HG03025 (cell line): ENCODE measurements around the gene ZNF771.

Source experiments
- ATAC-seq: cut with Tn5 transposase; IDR thresholded peaks from one replicate; pipeline ENCODE4 v1.9.1; 2021; ENCODE audit warnings: mild to moderate bottlenecking, moderate library complexity; ENCODE audit not compliant: unreplicated experiment, low FRiP score

The ZNF771 gene

GRCh38 chr16:30407102-30407803, at the start of gene ZNF771:
TSS of gene ZNF771 (plus strand) at chr16:30407606. CDS start at chr16:30408054, 448 bp downstream.
- peak; percentile 70 for ATAC-seq

DNA sequence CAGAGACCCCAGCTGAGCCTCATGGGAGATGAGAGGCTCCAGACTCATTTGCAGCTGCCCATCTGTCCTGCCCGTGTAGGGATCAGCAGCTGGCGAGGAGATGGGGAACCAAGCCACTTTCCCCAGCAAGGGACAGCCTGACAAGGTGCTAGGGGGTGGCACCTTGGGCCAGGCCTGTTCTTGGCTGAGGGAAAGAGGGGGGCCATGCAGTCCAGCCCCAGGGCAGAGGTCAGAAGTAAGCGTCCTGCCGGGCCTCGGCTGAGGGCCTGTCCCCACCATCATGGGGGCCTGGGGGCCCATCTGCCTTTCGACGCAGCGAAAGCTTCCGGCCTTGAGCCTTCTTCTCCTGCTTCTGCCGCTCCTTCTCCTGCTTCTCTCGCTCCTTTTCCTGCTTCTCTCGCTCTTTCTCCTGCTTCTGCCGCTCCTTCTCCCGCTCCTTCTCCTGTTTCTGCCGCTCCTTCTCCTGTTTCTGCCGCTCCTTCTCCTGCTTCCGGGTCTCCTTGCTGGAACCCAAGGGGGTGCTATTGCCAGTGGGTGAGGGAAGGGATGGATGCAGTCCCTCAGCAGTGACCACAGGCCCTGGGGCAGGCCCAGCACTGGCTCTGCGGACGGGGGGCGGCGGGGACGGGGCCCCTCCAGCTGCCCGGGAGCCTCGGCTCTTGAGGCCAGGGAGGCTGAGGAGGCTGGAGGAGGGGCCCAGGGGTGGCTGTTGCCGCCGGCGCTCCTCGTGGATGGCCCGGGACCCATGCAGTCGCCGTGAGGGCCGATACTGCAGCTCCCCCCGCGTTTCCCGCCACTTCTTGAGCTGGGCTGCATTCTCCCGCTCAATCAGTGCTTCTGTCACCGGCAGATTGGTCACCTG, 49.5 kb upstream of the ZNF771 start:
- no peak for ATAC-seq

DNA sequence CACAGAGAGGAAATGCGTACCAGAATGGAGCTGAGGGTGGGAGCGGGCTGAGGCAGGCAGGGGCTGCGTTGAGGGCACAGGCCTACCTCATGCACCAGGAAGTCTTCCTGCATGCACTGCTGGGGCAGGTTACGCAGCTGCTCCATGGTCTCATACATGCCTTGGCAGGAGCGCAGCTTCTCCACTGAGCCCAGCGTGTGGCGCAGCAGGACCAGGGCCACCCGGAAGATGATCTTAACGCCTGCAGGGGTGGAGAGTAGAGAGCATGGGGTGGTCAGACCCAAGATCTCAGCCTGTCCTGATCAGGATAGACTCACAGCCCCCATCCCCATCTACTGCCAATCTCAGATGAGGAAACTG, 48.8 kb upstream of the ZNF771 start:
- ATAC-seq: no peak

GRCh38 chr16:30358990-30359870, 48.2 kb upstream of the ZNF771 start:
- ATAC-seq: no peak

- no peak for ATAC-seq
Measured at GRCh38 chr16:30359871-30360170, 47.6 kb upstream of the ZNF771 start.

- no peak for ATAC-seq
Measured at GRCh38 chr16:30361180-30361579, 46.2 kb upstream of the ZNF771 start.

- no peak for ATAC-seq
Measured at GRCh38 chr16:30365200-30365599, 42.2 kb upstream of the ZNF771 start.

GRCh38 chr16:30366511-30366910, 40.9 kb upstream of the ZNF771 start:
- ATAC-seq: no peak

GRCh38 chr16:30367349-30368009, 39.9 kb upstream of the ZNF771 start:
- ATAC-seq: no peak

DNA sequence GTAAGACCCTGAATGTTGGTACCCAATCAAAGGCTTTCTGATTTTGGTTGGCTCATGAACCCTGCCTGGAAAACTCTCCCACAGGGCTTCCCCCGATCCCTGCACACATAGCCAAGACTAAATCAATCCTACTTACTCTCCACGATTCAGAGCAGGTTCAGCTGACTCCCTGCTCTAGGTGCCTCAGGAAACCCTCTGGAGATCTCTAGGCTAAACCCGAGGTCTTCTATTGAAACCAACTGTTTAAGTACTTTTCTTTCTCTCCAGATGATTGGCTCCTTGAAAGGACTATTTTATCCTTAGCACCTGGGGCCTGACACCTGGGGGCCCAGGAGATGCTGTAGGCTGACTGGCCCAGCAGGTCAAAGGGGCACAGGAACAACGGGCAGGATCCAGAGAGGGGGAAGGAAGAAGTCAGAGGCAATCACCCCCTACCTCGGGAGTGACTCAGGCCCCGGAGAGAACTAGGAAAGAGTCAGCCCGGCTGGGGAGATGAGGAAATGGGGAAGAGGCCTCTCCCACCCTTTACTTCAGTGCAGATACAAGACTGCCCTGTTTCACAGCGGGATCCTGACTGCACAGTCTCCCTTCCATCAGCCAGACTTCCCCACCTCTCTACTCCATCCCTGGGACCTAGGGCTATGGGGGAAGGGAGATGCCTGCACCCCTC, 39.1 kb upstream of the ZNF771 start:
- ATAC-seq: no peak

- no peak for ATAC-seq
Measured at GRCh38 chr16:30368792-30369090, 38.7 kb upstream of the ZNF771 start.

DNA sequence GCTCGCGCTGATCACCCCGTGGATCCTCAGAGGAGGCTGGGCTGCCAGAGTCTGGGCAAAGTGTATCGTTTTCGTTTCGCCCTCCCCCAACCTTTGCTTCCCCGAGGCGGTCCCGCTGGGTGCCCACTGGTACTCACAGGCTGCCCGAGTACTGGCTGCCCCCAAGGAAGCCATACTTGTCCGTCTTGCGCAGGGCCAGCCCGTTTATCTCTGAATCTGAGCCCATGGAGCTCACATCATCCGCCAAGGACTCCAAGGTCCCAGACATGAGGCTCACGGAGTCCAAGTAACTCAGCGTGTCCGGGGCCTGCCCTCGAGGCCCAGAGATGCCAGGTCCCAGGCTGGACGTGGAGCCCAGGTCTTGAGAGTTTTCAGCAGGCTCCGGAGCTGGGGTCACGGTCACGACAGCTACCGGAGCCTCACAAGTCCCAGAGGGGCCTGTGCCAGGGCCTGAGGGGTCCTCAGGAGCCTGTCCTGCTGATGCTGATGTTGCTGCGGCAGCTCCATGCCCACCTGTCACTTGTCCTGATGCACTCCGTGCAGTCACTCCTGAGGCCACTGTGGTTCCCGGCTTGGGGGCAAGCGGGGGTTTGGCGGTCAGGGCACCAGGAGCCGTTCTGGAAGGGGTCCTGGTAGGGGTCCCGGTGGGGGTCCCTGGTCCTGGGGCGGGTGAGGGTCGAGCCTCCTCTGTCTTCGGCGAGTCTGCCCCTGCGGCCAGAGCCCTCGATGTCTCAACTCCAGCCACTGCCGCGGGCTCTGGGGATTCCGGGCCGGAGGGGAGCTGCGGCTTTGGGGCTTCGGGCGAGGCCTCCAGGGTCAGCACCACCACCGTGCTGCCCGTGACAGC, 38.1 kb upstream of the ZNF771 start:
- ATAC-seq: no peak

GRCh38 chr16:30369938-30370455, 37.4 kb upstream of the ZNF771 start:
- peak; percentile 6 for ATAC-seq

GRCh38 chr16:30370456-30371247, 36.8 kb upstream of the ZNF771 start, which contains the start of gene TBC1D10B:
TSS of gene TBC1D10B (minus strand) at chr16:30370494. CDS start at chr16:30370183, 311 bp downstream.
- peak; percentile 75 for ATAC-seq

- ATAC-seq: no peak
Measured at GRCh38 chr16:30371248-30371816, 36.1 kb upstream of the ZNF771 start.

DNA sequence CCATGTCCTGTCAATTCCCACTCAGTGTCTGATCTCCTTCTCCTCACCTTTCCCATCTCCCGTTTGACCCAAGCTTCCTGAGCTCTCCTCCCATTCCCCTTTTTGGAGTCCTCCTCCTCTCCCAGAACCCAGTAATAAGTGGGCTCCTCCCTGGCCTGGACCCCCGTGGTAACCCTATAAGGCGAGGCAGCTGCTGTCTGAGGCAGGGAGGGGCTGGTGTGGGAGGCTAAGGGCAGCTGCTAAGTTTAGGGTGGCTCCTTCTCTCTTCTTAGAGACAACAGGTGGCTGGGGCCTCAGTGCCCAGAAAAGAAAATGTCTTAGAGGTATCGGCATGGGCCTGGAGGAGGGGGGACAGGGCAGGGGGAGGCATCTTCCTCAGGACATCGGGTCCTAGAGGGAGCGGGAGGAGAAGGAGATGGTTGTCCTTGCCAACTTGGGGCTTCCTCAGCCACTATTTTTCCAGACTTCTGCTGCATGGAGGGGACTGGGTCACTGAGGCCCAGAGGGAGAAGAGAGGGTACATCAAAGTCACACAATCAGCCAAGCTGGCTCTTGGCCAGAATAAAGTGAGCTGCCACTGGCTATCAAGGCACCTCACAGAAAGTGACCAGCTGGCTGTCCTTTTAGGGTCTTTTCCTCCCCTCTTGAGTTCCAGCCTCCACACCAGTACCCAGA, 35.2 kb upstream of the ZNF771 start:
- ATAC-seq: no peak

DNA sequence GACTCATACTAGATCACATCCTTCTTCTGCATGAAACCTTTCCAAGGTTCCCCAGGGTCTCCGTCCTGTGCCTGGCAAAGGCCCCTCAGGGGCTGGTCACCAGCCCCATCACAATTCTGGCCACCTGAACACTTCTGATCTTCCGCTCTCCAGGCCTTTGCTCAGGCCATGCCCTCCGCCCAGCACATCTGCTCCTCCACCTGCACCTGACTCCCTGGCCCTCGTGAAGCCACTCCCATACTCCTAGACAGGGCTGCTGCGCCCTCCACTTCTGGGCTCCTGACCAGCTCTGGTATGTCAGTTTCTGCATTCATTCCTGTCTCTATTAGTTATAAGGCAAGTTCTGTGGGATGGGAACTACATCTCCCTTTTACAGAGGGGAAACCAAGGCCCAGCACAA, 34.7 kb upstream of the ZNF771 start:
- ATAC-seq: no peak
